Measurements from ENCODE around the gene DYSF. TPM values are rescaled to one million over a fixed set of nuclear protein-coding genes. Genes with fewer than 3 reads are reported as not detected.
A peak's percentile ranks its signal among the peaks of the same experiment; 100 is the strongest.

The DYSF gene
- total RNA-seq, 1 donor from 2014 or later = 4.2 TPM

DNA sequence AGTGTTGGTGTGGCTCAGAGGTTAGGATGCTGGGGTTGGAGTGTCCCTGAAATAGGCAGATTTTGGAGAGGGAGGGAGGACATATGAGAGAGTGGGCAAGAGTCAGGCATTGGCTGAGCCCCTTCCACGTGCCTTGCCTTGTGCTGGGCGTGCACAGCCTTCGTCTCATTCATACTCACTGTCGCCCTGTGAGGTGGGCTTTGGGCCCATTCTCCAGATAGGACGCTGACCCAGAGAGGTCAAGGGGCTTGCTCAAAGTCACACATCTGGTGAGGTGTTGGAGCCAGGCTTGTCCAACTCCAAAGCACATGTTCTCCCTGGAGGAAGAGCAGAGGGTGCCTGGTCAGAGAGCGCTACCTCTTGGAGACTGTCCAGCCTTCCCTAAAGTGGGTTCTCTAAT lies 166.8 kb downstream of the DYSF start:
- TF ChIP-seq, protein P1, sequence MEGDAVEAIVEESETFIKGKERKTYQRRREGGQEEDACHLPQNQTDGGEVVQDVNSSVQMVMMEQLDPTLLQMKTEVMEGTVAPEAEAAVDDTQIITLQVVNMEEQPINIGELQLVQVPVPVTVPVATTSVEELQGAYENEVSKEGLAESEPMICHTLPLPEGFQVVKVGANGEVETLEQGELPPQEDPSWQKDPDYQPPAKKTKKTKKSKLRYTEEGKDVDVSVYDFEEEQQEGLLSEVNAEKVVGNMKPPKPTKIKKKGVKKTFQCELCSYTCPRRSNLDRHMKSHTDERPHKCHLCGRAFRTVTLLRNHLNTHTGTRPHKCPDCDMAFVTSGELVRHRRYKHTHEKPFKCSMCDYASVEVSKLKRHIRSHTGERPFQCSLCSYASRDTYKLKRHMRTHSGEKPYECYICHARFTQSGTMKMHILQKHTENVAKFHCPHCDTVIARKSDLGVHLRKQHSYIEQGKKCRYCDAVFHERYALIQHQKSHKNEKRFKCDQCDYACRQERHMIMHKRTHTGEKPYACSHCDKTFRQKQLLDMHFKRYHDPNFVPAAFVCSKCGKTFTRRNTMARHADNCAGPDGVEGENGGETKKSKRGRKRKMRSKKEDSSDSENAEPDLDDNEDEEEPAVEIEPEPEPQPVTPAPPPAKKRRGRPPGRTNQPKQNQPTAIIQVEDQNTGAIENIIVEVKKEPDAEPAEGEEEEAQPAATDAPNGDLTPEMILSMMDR (conservative IDR thresholded peaks at IDR 0.05) = no peak
- Mint-ChIP-seq H3K4me3 (no peak overlapping the region), H3K9me3 (no peaks in the 10 kb centered on the region), H3K27ac (no peak overlapping the region), H3K4me1 (ENCODE audit: unreplicated experiment) (peaks cover 4% of the 10 kb centered on the region), H3K36me3 (no peaks in the 10 kb centered on the region), H3K27me3 (no peaks in the 10 kb centered on the region)
- DNase-seq (ENCODE audit: extremely low spot score, unreplicated experiment) = peak; percentile 43

DNA sequence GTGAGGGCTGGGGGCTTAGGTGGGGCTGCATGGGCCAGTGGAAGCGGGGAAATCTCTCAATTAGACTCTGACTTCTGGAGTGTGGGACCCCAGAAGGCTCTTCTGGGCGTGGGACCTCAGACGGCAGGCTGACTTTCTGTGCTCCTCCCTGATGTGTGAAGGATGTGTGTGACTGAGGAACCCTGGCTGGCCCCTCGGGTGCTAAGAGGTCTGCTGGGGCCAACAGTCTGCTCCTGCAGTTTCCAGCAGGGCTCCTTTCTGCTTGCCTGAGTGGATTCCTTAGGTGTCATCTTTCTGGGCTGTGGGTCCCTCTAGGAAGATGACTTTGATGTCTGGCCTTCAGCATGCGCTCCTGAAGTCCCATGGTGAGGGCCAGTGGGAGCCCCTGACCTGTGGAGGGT lies 167.5 kb downstream of the DYSF start:
- peak; percentile 56 for DNase-seq (ENCODE audit: extremely low spot score, unreplicated experiment)
- Mint-ChIP-seq H3K27me3 (no peaks in the 10 kb centered on the region), H3K4me1 (ENCODE audit: unreplicated experiment) (peaks cover 4% of the 10 kb centered on the region), H3K27ac (no peak overlapping the region), H3K4me3 (no peak overlapping the region), H3K9me3 (no peaks in the 10 kb centered on the region), H3K36me3 (no peaks in the 10 kb centered on the region)
- TF ChIP-seq, protein P1 (conservative IDR thresholded peaks at IDR 0.05) = no peak

DNA sequence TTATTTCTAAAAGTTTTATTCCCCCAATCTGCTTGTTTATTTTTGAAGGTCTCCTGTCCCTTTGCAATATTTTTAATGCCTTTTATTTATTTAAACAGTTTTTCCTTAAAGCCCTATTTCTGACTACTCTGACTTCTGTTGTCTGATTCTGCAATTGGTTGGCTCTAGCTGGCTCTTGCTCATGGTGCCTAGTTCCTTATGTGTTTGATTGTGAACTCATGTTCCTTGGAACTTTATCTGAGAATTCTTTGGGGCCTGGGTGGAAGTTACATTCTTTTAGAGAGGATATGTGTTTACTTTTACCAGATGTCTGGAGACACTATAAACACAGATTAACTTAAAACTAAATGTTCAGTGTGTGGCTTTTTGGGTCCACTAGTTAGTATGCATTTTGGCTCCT lies 175.9 kb downstream of the DYSF start:
- peaks cover 30% of the 10 kb centered on the region for H3K4me1 Mint-ChIP-seq (ENCODE audit: unreplicated experiment)
- no peaks in the 10 kb centered on the region for H3K36me3 Mint-ChIP-seq
- H3K27ac Mint-ChIP-seq = no peak overlapping the region
- TF ChIP-seq, protein P1 (conservative IDR thresholded peaks at IDR 0.05) = no peak
- H3K27me3 Mint-ChIP-seq = no peaks in the 10 kb centered on the region
- no peaks in the 10 kb centered on the region for H3K9me3 Mint-ChIP-seq
- DNase-seq (ENCODE audit: extremely low spot score, unreplicated experiment) = no peak
- no peak overlapping the region for H3K4me3 Mint-ChIP-seq

DNA sequence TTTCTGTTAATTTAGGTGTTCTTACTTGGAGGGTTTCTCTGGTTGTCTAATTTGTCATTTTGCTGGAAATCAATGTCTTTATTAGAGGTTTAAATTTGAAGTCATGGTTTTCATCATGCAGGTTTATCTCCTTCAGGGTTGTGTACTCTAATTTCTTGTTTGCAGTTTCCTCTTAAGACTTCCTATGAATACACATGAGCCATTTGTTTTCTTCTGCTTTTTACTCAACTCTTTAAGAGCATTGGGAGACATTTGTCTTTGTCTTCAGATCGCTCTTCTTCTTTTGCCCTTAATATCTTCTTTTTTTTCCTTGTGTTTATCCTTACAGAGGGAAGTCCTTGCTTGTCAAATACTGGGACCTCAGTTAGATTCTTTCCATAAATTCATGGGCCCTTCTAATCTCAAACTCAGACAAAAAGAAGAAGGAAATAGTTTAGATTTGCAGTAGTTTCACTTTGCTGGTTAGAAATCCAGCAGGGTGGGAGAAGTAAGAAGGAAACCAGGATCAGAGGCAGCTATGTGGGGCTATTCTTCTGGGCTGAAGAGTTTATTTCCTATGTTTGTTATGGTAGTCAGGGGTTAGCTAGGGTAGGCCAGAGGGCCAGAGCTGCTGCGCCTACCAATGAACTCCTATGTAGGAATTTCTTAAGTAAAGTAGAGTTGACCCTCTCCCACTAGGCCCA lies 176.6 kb downstream of the DYSF start:
- Mint-ChIP-seq H3K27me3 (no peaks in the 10 kb centered on the region), H3K36me3 (no peaks in the 10 kb centered on the region), H3K9me3 (no peaks in the 10 kb centered on the region), H3K27ac (no peak overlapping the region), H3K4me3 (no peak overlapping the region), H3K4me1 (ENCODE audit: unreplicated experiment) (peaks cover 30% of the 10 kb centered on the region)
- DNase-seq (ENCODE audit: extremely low spot score, unreplicated experiment) = no peak
- TF ChIP-seq, protein P1 (conservative IDR thresholded peaks at IDR 0.05) = no peak

DNA sequence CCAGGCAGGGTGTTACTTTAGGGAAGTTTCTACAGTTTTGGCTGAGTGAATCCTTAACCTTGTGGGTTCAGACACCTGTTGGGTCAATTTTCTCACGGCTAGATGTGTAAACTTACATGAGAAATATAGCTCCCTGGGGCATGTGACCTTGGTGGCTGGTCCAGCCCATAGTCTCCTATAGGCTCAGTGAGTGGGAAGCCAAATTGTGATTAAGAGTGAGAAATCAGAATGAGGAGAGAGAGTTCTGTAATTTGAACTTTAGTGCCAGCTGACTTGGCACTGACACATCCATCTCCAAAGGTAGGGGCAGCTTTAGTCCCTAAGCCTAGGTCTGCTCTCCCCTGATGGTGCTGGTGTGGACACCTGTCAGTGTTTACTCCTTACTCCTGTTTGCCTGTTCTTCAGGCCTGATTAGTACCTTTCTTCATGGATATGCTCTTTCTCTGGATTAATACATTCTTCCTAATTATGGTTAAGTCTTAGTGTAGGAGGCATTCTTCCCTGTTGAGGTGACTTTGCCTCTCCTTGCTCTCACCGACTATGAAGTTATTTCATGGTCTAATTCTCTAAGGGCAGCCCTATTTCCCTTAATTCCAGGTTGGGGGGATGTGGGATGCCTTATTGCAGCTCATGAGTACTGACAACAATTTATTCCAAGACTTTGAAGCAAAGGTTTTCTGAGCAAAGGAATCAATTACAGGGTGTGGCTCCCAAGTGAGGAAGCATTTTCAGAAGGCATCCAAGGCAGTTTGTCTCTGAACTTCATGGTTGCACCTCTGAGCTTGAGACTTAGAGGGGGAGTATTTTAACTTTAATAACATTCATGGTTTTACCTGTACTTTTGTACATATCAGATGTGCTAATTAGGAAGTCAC lies 177.3 kb downstream of the DYSF start:
- Mint-ChIP-seq H3K36me3 (no peaks in the 10 kb centered on the region), H3K4me3 (no peak overlapping the region), H3K9me3 (no peaks in the 10 kb centered on the region), H3K27ac (no peak overlapping the region), H3K4me1 (ENCODE audit: unreplicated experiment) (peaks cover 30% of the 10 kb centered on the region), H3K27me3 (no peaks in the 10 kb centered on the region)
- no peak for DNase-seq (ENCODE audit: extremely low spot score, unreplicated experiment)
- TF ChIP-seq, protein P1 (conservative IDR thresholded peaks at IDR 0.05) = no peak

All from type B pancreatic cell (in vitro differentiated cells).